ENCODE data around the gene CAMK2N2. TPM values are rescaled to one million over a fixed set of nuclear protein-coding genes. Genes with fewer than 3 reads are reported as not detected.
A peak's percentile ranks its signal among the peaks of the same experiment; 100 is the strongest.

Gene CAMK2N2
- total and polyA plus RNA-seq, 9 of the 15 experiments (the other 6 are each of a cell fraction or from before 2014, with no cell fraction given) = 0.08 to 0.22 (median 0.11) TPM; not detected in 5

DNA sequence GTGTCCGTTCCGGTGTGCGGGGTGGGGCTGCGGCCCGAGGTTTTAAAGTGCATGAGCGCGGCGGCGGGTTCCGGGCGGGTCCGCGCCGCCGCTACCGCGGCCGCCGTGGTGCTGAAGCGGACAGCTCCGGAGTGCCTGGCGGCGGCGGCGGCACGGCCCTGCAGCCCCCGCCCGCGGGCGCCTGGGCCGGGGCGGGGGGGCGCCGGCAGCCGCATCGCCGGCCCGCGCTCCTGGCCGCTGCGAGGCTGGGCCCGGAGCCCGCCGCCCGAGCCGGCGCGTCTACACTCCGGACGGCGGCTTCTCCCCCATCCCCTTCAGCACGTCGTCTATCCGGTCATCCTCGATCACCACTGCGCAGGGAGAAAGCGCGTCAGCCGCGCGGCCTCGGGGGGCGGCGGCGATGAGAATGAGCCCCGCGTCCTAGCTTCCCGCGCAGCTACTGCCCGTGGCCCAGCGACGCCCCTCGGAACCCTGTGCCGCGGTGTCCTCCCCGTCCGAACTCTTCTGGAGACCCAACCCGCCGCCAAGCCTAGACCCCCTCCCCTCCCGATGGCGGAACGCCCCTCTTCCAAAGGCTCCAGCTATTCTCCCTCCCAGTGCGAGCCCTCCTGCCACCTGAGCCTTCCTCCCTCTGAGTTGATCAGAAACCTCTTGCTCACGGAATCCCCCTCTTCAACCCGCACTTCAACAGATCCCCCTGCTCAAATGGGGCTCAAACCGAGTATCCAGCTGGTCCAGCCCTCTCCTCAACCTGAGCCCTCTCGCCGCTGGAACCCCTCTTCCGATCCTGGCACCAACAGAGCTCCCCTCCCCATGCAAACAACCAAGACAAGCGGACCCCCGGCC lies 1.3 kb downstream of the CAMK2N2 start:
- intact Hi-C loops (cut with micrococcal nuclease) = no loop called here
- peak; percentile 64 to 85 (median 80) for DNase-seq (ENCODE audit: extremely low read depth in 1 of 4, low spot score in 3 of 4)
- H4K20me1 ChIP-seq (replicated peaks; ENCODE audit: control insufficient read depth, insufficient read depth, low read length) = peaks cover 30% of the 10 kb centered on the region
- POLR2A ChIA-PET = interaction anchor here (0.6 to 1.9 kb wide), 3 partner anchors 10 to 34 kb away, joined by 3 to 4 read pairs (median 4); no protein-coding TSS in a partner anchor
- peak overlapping the region; percentile 54 for H3K4me2 ChIP-seq (ENCODE audit: insufficient read depth, low read length)
- CTCF ChIA-PET (ENCODE audit: low intra/inter-chr PET ratio) = interaction anchor here (0.6 kb wide), 1 partner anchor 10 kb away, joined by 3 read pairs; no protein-coding TSS in a partner anchor
- peaks cover 10 to 31% of the 10 kb centered on the region in 2 experiments; a peak in 4 of 5 replicates for H3K27me3 ChIP-seq (ENCODE audit: control insufficient read depth in 2 of 2, insufficient read depth in 2 of 2, low read length in 2 of 2)
- in situ Hi-C loops (cut with MboI) = no loop called here
- H3K9me1 ChIP-seq (ENCODE audit: control insufficient read depth, insufficient read depth, low read length) = no peaks in the 10 kb centered on the region
- no peak overlapping the region for H3K27ac ChIP-seq (ENCODE audit: extremely low read depth, low read depth, low read length)
- no peaks in the 10 kb centered on the region for H3K9me3 ChIP-seq (replicated peaks; ENCODE audit: control insufficient read depth, insufficient read depth, low read depth, low read length)
- H3K79me2 ChIP-seq (ENCODE audit: control insufficient read depth, insufficient read depth, low read length) = no peaks in the 10 kb centered on the region; the same call in 2 of the 3 replicates
- H3K9ac ChIP-seq (ENCODE audit: insufficient read depth in 1 of 2, low read depth in 2 of 2, low read length in 2 of 2) = peak overlapping the region in 1 of 2 experiments; percentile 58; a peak in 1 of 4 replicates
- H3K4me1 ChIP-seq (replicated peaks in 1 of 2; ENCODE audit: control insufficient read depth in 2 of 2, insufficient read depth in 2 of 2, low read length in 2 of 2) = peaks cover 14 to 36% of the 10 kb centered on the region in 2 experiments; a peak in 4 of 5 replicates
- ATAC-seq = peak; percentile 73
- H3K4me3 ChIP-seq = peak overlapping the region; percentile 42; the same call in 1 of the 2 replicates
- no peaks in the 10 kb centered on the region for H3K36me3 ChIP-seq (ENCODE audit: control insufficient read depth, insufficient read depth, low read length)
- no peak overlapping the region for H2AFZ ChIP-seq (ENCODE audit: low read depth, low read length)
- WGBS (ENCODE audit: insufficient coverage, low coverage, missing lambda C conversion rate) = under 1% methylated on average over 56 of the region's 91 CpGs
- no TSS peak for BruUV-seq (replicated peaks)
- FAIRE-seq = no peak
- TF ChIP-seq GTF2F1 (IDR thresholded peaks at IDR 0.05; ENCODE audit: low read depth, low read length) (no peak), SMAD4 (CRISPR knock-in tag; conservative IDR thresholded peaks at IDR 0.05) (0 out of 2 replicates have a peak, but pooled peaks have one; percentile 5), SMC3 (conservative IDR thresholded peaks at IDR 0.05; ENCODE audit: insufficient read depth, low read depth, low read length) (no peak), RBBP5 (IDR thresholded peaks at IDR 0.05; ENCODE audit: borderline replicate concordance, insufficient read depth, low read length, poor library complexity, severe bottlenecking) (peak; percentile 9), HDAC1 (IDR thresholded peaks at IDR 0.05) (no peak), BACH1 (tag; IDR thresholded peaks at IDR 0.05) (no peak), YY1 (IDR thresholded peaks at IDR 0.05; ENCODE audit: borderline replicate concordance in 1 of 3, control insufficient read depth in 1 of 3, extremely low read depth in 1 of 3, insufficient read depth in 3 of 3, insufficient read length in 1 of 3, insufficient replicate concordance in 2 of 3, low read depth in 1 of 3, low read length in 2 of 3) (no peak), HSF4 (CRISPR knock-in tag; IDR thresholded peaks at IDR 0.05; ENCODE audit: borderline replicate concordance) (no peak), EHMT2 (IDR thresholded peaks at IDR 0.05) (0 out of 2 replicates have a peak, but pooled peaks have one; percentile 6), SREBF1 (IDR thresholded peaks at IDR 0.05; ENCODE audit: borderline replicate concordance, low read depth, low read length) (no peak), TBP (optimal IDR thresholded peaks at IDR 0.05; ENCODE audit: low read depth, low read length) (no peak), ILF3 (IDR thresholded peaks at IDR 0.05; ENCODE audit: borderline replicate concordance) (no peak)
- TF ChIP-seq, protein P1, sequence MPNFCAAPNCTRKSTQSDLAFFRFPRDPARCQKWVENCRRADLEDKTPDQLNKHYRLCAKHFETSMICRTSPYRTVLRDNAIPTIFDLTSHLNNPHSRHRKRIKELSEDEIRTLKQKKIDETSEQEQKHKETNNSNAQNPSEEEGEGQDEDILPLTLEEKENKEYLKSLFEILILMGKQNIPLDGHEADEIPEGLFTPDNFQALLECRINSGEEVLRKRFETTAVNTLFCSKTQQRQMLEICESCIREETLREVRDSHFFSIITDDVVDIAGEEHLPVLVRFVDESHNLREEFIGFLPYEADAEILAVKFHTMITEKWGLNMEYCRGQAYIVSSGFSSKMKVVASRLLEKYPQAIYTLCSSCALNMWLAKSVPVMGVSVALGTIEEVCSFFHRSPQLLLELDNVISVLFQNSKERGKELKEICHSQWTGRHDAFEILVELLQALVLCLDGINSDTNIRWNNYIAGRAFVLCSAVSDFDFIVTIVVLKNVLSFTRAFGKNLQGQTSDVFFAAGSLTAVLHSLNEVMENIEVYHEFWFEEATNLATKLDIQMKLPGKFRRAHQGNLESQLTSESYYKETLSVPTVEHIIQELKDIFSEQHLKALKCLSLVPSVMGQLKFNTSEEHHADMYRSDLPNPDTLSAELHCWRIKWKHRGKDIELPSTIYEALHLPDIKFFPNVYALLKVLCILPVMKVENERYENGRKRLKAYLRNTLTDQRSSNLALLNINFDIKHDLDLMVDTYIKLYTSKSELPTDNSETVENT (CRISPR knock-in tag; IDR thresholded peaks at IDR 0.05) = no peak
- TF ChIP-seq, protein P2, sequence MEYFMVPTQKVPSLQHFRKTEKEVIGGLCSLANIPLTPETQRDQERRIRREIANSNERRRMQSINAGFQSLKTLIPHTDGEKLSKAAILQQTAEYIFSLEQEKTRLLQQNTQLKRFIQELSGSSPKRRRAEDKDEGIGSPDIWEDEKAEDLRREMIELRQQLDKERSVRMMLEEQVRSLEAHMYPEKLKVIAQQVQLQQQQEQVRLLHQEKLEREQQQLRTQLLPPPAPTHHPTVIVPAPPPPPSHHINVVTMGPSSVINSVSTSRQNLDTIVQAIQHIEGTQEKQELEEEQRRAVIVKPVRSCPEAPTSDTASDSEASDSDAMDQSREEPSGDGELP (CRISPR knock-in tag; IDR thresholded peaks at IDR 0.05; ENCODE audit: borderline replicate concordance) = 0 out of 2 replicates have a peak, but pooled peaks have one; percentile 22
- TF ChIP-seq, protein P3, sequence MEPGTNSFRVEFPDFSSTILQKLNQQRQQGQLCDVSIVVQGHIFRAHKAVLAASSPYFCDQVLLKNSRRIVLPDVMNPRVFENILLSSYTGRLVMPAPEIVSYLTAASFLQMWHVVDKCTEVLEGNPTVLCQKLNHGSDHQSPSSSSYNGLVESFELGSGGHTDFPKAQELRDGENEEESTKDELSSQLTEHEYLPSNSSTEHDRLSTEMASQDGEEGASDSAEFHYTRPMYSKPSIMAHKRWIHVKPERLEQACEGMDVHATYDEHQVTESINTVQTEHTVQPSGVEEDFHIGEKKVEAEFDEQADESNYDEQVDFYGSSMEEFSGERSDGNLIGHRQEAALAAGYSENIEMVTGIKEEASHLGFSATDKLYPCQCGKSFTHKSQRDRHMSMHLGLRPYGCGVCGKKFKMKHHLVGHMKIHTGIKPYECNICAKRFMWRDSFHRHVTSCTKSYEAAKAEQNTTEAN (CRISPR knock-in tag; IDR thresholded peaks at IDR 0.05) = no peak

Data from K562 (cell line).